HEK293T (cell line): ENCODE data around the gene LTV1.

ENCODE experiments used
- CTCF ChIA-PET: fragments of 350-600 bp; formaldehyde crosslinking; extraction: SDS; loops from one replicate; lab custom pipeline; 2021; ENCODE audit warnings: antibody characterized with exemption, inconsistent platforms; lab: Yijun Ruan, JAX
- POLR2A ChIA-PET: fragments of 350-600 bp; formaldehyde crosslinking; extraction: SDS; loops from one replicate; lab custom pipeline; 2020; ENCODE audit warnings: antibody characterized with exemption, inconsistent platforms; lab: Yijun Ruan, JAX
- DNase-seq: peaks from one replicate; pipeline ENCODE4 v3.0.0; 2012; ENCODE audit warnings: mixed read lengths; ENCODE audit errors: extremely low spot score
- ARNT ChIP-seq: fragments of 450-650 bp; IDR thresholded peaks from 2 replicates; pipeline ENCODE4 v1.6.1; 2017; ENCODE audit warnings: mild to moderate bottlenecking
- BHLHE40 ChIP-seq: fragments of 450-650 bp; IDR thresholded peaks from 2 replicates; pipeline ENCODE4 v1.6.1; 2016; ENCODE audit warnings: mild to moderate bottlenecking, moderate library complexity, borderline replicate concordance
- CTBP1 ChIP-seq: fragments of 450-650 bp; IDR thresholded peaks from 2 replicates; pipeline ENCODE4 v1.6.1; 2016; ENCODE audit warnings: borderline replicate concordance
- ELF4 ChIP-seq: fragments of 450-650 bp; IDR thresholded peaks from 2 replicates; pipeline ENCODE4 v1.6.1; 2017; ENCODE audit warnings: antibody characterized with exemption
- FOXA1 ChIP-seq: fragments of 450-650 bp; IDR thresholded peaks from 2 replicates; pipeline ENCODE4 v1.6.1; 2016; ENCODE audit warnings: mild to moderate bottlenecking
- FOXK2 ChIP-seq: fragments of 450-650 bp; IDR thresholded peaks from 2 replicates; pipeline ENCODE4 v1.6.1; 2016; ENCODE audit warnings: mild to moderate bottlenecking
- FOXM1 ChIP-seq: fragments of 450-650 bp; IDR thresholded peaks from 2 replicates; pipeline ENCODE4 v1.6.1; 2017; ENCODE audit warnings: mild to moderate bottlenecking, borderline replicate concordance
- HDGF ChIP-seq: fragments of 450-650 bp; IDR thresholded peaks from 2 replicates; pipeline ENCODE4 v1.6.1; 2017; ENCODE audit warnings: antibody characterized with exemption, borderline replicate concordance
- L3MBTL2 ChIP-seq: fragments of 450-650 bp; conservative IDR thresholded peaks from 2 replicates; pipeline ENCODE4 v1.6.1; 2016; ENCODE audit warnings: mild to moderate bottlenecking
- LEF1 ChIP-seq: fragments of 450-650 bp; IDR thresholded peaks from 2 replicates; pipeline ENCODE4 v1.6.1; 2017; ENCODE audit warnings: mild to moderate bottlenecking, borderline replicate concordance
- NFRKB ChIP-seq: fragments of 450-650 bp; IDR thresholded peaks from 2 replicates; pipeline ENCODE4 v1.6.1; 2016; ENCODE audit warnings: mild to moderate bottlenecking, moderate library complexity
- SP1 ChIP-seq: fragments of 450-650 bp; IDR thresholded peaks from 2 replicates; pipeline ENCODE4 v1.6.1; 2017
- SUZ12 ChIP-seq: fragments of 450-650 bp; IDR thresholded peaks from 2 replicates; pipeline ENCODE4 v1.6.1; 2016; ENCODE audit warnings: mild to moderate bottlenecking
- TARDBP ChIP-seq: fragments of 450-650 bp; IDR thresholded peaks from 2 replicates; pipeline ENCODE4 v1.6.1; 2016
- ZNF384 ChIP-seq: fragments of 450-650 bp; IDR thresholded peaks from 2 replicates; pipeline ENCODE4 v1.6.1; 2016
- TF ChIP-seq, protein P1 (sequence below): fragments of 450-650 bp; IDR thresholded peaks from 2 replicates; pipeline ENCODE4 v1.6.1; 2016

Gene LTV1

DNA sequence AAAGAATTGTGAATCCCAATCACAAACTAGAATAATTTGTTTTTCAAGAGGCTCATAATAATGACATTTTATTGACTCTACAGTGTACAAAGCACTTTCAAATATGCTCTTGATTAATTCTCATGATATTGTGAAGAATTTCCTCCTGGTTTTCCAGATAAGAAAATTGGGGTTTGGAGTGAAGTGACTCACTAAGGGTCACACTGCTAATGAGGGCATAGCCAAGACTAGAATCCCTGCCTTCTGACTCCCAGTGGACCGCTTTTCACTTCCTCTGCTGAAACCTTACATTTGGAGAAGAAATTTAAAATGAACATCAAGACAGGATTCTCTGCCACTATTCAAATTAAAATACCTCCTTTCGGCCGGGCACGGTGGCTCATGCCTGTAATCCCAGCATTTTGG is 38.3 kb upstream of the LTV1 start:
- ChIA-PET POLR2A (no interaction called here), CTCF (no interaction called here)
- DNase-seq = no peak
- no peak for TF ChIP-seq HDGF

DNA sequence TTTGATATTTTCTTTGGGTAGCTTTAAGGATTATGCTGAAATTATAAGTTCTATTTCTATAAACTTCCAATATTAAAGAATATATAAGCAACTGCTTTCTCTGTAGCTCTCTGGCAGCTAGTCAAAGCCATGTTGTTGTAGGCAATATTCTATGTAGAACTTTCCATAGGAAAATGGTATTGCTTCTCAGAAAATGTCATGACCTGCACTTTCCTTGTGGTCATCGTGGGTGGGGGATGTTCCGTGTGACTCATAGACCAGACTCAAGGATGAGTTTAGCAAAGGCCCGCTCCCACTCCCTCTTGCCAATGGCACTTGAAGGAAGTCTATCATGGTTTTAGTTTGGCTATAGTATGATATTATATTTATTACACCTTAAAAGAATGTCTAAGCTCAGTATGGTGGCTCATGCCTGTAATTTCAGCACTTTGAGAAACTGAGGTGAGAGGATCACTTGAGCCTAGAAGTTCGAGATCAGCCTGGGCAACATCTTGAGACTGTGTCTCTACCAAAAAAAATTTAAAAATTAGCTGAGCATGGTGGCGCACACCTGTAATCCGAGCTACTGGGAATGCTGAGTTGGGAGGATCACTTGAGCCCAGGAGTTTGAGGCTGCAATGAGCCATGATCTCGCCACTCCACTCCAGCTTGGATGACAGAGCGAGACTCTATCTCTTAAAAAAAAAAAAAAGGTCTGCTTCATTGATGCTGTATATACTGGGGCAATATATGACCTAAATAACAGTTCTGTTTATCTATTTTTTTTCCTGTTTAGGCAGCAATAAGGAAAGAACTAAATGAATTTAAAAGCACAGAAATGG is 36.6 kb upstream of the LTV1 start:
- ChIA-PET CTCF (no interaction called here), POLR2A (interaction anchor here (1.3 kb wide), 1 partner anchor 37 kb away, joined by 5 read pairs; the partner anchor contains the start of gene LTV1)
- no peak for TF ChIP-seq FOXM1
- no peak for TF ChIP-seq ZNF384
- no peak for TF ChIP-seq ARNT
- no peak for TF ChIP-seq FOXK2
- DNase-seq = no peak

DNA sequence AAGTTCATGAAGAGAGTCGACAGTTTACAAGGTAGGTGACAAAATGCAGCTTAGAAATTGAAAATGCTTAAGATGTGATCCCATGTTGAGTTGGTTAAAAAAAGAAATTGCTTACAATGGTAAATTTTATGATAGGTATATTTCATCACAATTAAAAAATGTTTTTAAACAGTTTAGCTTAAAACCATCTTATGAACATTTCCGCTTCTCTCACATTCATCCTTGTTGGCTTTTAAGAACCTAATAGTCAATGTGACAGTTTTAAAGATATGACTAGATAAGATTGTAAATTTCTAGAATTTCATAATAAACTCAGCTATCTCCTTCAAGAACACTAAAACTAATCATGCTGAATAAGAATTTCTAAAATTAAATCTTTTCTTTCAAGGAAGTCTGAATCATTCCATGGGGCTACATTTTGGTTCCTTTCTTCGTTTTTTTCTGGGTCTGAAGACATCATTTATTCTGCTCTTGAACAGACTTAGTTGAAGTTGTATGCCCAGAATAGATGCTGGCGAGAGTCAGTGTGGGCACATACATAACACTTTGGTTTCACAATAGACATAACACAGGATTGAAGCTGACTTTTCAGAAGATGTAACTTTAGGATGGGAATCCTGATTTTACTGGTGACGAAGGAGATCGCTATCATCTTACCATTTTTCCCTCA is 35.9 kb upstream of the LTV1 start:
- POLR2A ChIA-PET = interaction anchor here (1.3 kb wide), 1 partner anchor 36 kb away, joined by 5 read pairs; the partner anchor contains the start of gene LTV1
- TF ChIP-seq L3MBTL2 (no peak), NFRKB (no peak), FOXM1 (no peak), ZNF384 (no peak), HDGF (no peak), BHLHE40 (no peak), FOXA1 (no peak)
- DNase-seq = no peak

DNA sequence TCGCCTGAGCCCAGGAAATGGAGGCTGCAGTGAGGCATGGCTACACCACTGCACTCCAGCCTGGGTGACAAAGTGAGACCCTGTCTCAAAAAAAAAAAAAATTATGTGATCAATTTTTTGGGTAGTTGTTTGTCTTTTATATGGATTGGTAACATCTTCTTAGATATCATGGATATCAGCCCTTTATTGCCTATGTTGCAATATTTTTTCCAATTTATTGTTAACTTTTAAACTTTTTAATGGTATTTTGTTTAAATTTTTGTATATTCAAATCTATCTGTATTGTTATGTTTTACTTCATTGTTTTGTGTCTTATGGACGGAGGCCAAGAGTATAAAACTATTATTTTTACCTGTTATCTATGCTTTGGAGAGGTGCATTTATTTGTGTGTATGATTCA is 32.4 kb upstream of the LTV1 start:
- DNase-seq = no peak
- CTCF ChIA-PET = interaction anchor here (1.1 kb wide), 1 partner anchor 11 kb away, joined by 3 read pairs; no protein-coding TSS in a partner anchor
- POLR2A ChIA-PET = no interaction called here
- TF ChIP-seq BHLHE40 = no peak
- no peak for TF ChIP-seq ARNT
- no peak for TF ChIP-seq CTBP1
- TF ChIP-seq, protein P1, sequence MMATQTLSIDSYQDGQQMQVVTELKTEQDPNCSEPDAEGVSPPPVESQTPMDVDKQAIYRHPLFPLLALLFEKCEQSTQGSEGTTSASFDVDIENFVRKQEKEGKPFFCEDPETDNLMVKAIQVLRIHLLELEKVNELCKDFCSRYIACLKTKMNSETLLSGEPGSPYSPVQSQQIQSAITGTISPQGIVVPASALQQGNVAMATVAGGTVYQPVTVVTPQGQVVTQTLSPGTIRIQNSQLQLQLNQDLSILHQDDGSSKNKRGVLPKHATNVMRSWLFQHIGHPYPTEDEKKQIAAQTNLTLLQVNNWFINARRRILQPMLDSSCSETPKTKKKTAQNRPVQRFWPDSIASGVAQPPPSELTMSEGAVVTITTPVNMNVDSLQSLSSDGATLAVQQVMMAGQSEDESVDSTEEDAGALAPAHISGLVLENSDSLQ = no peak
- TF ChIP-seq FOXK2 = no peak
- TF ChIP-seq FOXA1 = no peak
- TF ChIP-seq SP1 = no peak
- TF ChIP-seq ZNF384 = no peak
- no peak for TF ChIP-seq ELF4
- TF ChIP-seq LEF1 = no peak
- TF ChIP-seq NFRKB = no peak
- TF ChIP-seq FOXM1 = no peak
- TF ChIP-seq HDGF = no peak
- no peak for TF ChIP-seq TARDBP
- no peak for TF ChIP-seq SUZ12
- TF ChIP-seq L3MBTL2 = no peak

More for the DNA sequence above, 35.9 kb upstream of the LTV1 start:
- CTCF ChIA-PET = no interaction called here

DNA sequence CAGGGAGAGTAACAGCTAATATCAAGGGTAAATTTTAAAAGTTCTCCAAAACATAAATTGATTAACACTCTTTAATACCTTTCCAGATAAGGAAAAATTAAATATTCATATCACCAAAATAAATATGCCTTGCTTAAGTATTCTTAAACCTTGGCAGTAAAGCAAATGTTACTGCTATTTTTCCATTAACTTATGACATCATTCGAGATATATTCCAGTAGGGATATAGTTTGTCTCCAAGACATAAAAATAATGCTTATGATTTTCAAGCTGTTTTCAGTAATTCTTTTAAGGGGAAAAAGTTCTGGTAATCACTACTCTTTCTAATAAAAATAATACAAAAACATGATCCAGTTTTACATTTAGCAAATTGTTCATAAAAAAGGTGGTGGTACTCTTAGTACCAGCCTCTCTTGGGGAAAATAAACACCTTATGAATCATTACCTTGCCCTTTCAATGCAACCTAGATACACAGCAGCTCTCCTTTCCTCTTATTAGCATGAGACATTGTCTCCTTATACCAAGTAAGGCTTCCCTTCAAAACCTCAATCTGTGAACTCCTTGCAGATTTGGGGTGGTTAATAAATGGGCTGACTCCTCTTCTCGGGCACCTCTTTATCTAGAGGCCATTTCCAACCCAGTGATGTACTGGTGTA is 31.5 kb upstream of the LTV1 start:
- POLR2A ChIA-PET = no interaction called here
- TF ChIP-seq FOXM1 (no peak), FOXK2 (no peak), HDGF (no peak), TARDBP (no peak), BHLHE40 (no peak), FOXA1 (no peak), CTBP1 (no peak), SUZ12 (no peak), LEF1 (no peak), ZNF384 (no peak), NFRKB (no peak), L3MBTL2 (no peak), SP1 (no peak), ELF4 (no peak), ARNT (no peak)
- TF ChIP-seq, protein P1 = no peak
- CTCF ChIA-PET = interaction anchor here (1.1 kb wide), 1 partner anchor 10 kb away, joined by 3 read pairs; no protein-coding TSS in a partner anchor
- no peak for DNase-seq

DNA sequence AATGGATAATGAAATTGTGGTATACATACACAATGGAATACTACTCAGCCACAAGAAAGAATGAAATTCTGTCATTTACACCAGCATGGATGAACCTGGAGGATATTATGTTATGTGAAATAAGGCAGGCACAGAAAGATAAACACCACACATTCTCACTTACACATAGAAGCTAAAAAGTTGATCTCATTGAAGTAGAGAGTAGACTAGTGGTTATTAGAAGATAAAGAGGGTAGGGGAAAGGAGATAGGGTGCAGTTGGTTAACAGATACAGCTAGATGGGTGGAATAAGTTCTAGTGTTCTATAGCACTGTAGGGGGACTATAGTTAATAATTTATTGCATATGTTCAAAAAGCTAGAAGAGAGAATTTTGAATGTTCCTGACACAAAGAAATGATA is 25.5 kb upstream of the LTV1 start:
- CTCF ChIA-PET = no interaction called here
- DNase-seq = no peak
- POLR2A ChIA-PET = no interaction called here
- TF ChIP-seq FOXA1 (no peak), NFRKB (no peak), LEF1 (no peak), CTBP1 (no peak), L3MBTL2 (no peak), BHLHE40 (no peak), SUZ12 (no peak), TARDBP (no peak), FOXM1 (no peak), ELF4 (no peak), ARNT (no peak), HDGF (no peak), FOXK2 (no peak), SP1 (no peak), ZNF384 (no peak)
- TF ChIP-seq, protein P1 = no peak
